ENCODE data around the gene SSUH2. TPM values are rescaled to one million over a fixed set of nuclear protein-coding genes. Genes with fewer than 3 reads are reported as not detected.
A peak's percentile ranks its signal among the peaks of the same experiment; 100 is the strongest.

Gene SSUH2
- total and polyA plus RNA-seq, 12 donors = 0.78 to 6.1 (median 1.7) TPM

DNA sequence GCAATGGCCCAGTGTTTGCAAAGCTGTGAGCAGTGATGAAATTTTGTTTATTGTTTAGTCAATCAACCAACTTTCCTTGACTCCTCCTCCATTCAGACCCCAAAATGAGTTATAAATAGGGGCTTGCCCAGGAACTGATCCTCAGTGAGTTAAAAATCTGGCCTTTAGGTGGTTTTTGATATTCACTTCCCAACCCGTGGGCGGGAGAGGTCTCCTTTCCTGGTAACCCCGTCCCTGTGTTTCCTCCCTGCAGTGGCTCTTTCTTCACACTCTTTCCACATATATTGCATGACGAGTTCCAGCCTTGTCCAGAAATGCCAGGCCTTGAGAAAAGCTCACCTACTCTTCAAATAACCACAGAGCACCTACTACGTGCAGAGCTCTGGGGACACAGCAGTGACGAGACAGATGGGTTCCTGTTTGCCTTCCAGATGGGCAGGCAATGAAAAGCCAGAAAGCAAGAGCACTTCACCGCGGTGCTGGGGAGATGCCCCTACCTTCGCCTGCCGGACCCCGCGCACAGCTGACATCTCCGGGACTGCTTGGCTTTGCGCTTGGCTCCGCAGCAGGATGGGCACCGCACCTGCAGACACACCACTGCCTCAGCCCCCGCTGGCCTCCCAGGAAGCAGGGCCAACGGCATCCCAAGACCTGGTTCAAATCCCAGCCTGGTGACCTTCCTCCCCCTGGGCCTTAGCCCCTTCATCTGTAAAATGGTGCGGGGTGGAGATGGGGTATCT, 17.2 kb downstream of the SSUH2 start:
- no peaks in the 10 kb centered on the region for H3K27me3 ChIP-seq
- H3K27ac ChIP-seq = no peak overlapping the region
- TF ChIP-seq, protein P1, sequence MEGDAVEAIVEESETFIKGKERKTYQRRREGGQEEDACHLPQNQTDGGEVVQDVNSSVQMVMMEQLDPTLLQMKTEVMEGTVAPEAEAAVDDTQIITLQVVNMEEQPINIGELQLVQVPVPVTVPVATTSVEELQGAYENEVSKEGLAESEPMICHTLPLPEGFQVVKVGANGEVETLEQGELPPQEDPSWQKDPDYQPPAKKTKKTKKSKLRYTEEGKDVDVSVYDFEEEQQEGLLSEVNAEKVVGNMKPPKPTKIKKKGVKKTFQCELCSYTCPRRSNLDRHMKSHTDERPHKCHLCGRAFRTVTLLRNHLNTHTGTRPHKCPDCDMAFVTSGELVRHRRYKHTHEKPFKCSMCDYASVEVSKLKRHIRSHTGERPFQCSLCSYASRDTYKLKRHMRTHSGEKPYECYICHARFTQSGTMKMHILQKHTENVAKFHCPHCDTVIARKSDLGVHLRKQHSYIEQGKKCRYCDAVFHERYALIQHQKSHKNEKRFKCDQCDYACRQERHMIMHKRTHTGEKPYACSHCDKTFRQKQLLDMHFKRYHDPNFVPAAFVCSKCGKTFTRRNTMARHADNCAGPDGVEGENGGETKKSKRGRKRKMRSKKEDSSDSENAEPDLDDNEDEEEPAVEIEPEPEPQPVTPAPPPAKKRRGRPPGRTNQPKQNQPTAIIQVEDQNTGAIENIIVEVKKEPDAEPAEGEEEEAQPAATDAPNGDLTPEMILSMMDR (IDR thresholded peaks at IDR 0.05) = no peak
- no peaks in the 10 kb centered on the region for H3K9me3 ChIP-seq
- H3K36me3 ChIP-seq = no peaks in the 10 kb centered on the region
- DNase-seq (no peak), ATAC-seq (no peak)
- H3K4me3 ChIP-seq = no peak overlapping the region
- intact Hi-C loops (cut with DNase I) = loop anchor here in 1 of 10 donors (10.0 kb wide), 1 partner anchor 303 kb away; no protein-coding TSS in a partner anchor
- WGBS, 2 donors = 89 to 91% methylated on average over 19 of the region's 19 CpGs
- peaks cover 5 to 25% (median 11%) of the 10 kb centered on the region in 9 donors for H3K4me1 ChIP-seq

DNA sequence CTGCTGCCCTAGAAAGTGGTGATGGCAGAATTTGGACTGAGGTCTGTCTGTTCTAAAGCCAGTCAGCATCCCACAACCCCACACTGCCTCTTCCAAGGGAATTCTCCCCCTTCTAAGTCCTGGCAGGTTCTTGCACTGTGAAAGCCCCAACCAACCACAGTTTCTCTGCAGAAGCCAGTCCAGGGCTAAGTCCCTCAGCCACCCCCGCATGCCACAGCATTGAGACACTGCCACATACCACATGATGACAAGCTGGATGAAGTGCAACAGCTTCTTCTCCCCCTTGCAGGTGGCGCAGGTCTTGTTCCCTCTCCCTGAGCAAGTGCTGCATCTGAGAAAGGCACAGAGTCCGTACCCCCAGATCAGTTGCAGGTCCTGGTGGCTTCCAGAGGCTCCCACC, 18.6 kb downstream of the SSUH2 start:
- Histone ChIP-seq H3K36me3 (no peaks in the 10 kb centered on the region), H3K4me1 (peaks cover 6 to 19% (median 12%) of the 10 kb centered on the region in 9 donors), H3K27me3 (no peaks in the 10 kb centered on the region), H3K9me3 (no peaks in the 10 kb centered on the region), H3K27ac (no peak overlapping the region), H3K4me3 (no peak overlapping the region)
- intact Hi-C loops (cut with DNase I) = loop anchor here in 1 of 10 donors (10.0 kb wide), 1 partner anchor 301 kb away; no protein-coding TSS in a partner anchor
- ATAC-seq (no peak), DNase-seq (no peak)
- TF ChIP-seq, protein P1 (IDR thresholded peaks at IDR 0.05) = no peak
- 86 to 91% methylated on average over 3 of the region's 3 CpGs for WGBS, 2 donors

DNA sequence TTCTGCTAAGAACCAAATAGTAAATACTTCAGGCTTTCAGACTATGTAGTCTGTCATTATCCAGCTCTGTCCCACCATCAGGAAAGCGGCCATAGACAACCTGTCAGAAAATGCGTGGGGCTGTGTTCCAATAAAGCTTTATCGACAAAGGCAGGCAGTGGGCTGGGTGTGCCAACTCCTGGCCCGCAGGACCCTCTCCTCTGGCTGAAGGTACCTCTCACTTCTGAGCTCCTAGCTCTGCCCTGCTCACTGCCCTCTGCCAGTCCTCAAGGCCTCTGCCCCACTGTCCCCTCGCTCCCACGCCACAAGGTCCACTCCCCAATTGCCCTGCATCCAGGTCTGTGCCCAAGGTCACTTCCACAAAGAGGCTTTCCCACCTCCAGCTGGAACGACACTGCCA, 20.0 kb downstream of the SSUH2 start:
- Histone ChIP-seq H3K27me3 (no peaks in the 10 kb centered on the region), H3K9me3 (peaks cover 0 to 3% (median 0%) of the 10 kb centered on the region in 11 donors), H3K4me3 (no peak overlapping the region), H3K27ac (no peak overlapping the region), H3K4me1 (peaks cover 6 to 20% (median 12%) of the 10 kb centered on the region in 9 donors), H3K36me3 (no peaks in the 10 kb centered on the region)
- WGBS, 2 donors = 97 to 99% methylated on average over 7 of the region's 7 CpGs
- intact Hi-C loops (cut with DNase I) = loop anchor here in 4 of 10 donors (5.0 to 10.0 kb wide), 2 partner anchors 182 to 300 kb away; no protein-coding TSS in a partner anchor
- ATAC-seq = no peak
- no peak for DNase-seq
- TF ChIP-seq, protein P1 (IDR thresholded peaks at IDR 0.05) = no peak

DNA sequence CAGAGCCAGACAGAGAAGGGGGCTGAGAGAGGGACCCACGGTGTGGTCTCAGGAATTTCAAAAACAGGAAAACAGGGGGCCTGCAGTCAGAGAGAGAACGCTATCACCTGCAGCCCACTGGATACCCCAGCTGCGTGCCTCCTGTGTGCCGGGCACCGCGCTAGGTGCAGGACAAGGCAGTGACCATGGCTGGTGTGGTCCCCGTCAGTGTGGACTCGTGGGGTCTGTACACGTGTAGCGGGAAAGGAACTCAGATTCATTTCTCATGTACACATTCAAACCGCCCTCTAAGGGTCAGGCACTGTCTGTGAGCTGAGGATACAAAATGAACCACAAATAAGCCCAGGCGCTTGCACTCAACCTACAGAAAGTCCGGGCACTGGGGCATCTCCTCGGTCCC, 20.9 kb downstream of the SSUH2 start:
- no peaks in the 10 kb centered on the region for H3K27me3 ChIP-seq
- 86 to 90% methylated on average over 14 of the region's 14 CpGs for WGBS, 2 donors
- H3K4me1 ChIP-seq = peaks cover 6 to 20% (median 12%) of the 10 kb centered on the region in 9 donors
- DNase-seq (no peak), ATAC-seq (peak in 1 of 8 donors; percentile 58)
- intact Hi-C loops (cut with DNase I) = loop anchor here in 8 of 10 donors (1.0 to 10.0 kb wide), 4 partner anchors 181 to 299 kb away; no protein-coding TSS in a partner anchor
- H3K4me3 ChIP-seq = no peak overlapping the region
- H3K27ac ChIP-seq = no peak overlapping the region
- H3K9me3 ChIP-seq = peaks cover 0 to 9% (median 0%) of the 10 kb centered on the region in 11 donors
- TF ChIP-seq, protein P1 (IDR thresholded peaks at IDR 0.05) = no peak
- H3K36me3 ChIP-seq = no peaks in the 10 kb centered on the region

Data from heart right ventricle (tissue), 16 donors.